Measurements from ENCODE around the gene DDX19B.

- TF ChIP-seq ETS2 (tag; IDR thresholded peaks at IDR 0.05; ENCODE audit: borderline replicate concordance, poor library complexity, severe bottlenecking) (no peak), BRCA1 (IDR thresholded peaks at IDR 0.05) (no peak), BRCA1 (CRISPR knock-in tag; IDR thresholded peaks at IDR 0.05) (no peak), NCOA2 (IDR thresholded peaks at IDR 0.05; ENCODE audit: partially characterized antibody in 2 of 2) (no peak), POLR2A (conservative IDR thresholded peaks at IDR 0.05) (no peak), JUN (IDR thresholded peaks at IDR 0.05; ENCODE audit: borderline replicate concordance, low read depth, low read length) (no peak), JUN (CRISPR knock-in tag; IDR thresholded peaks at IDR 0.05; ENCODE audit: borderline replicate concordance) (no peak), IRF2 (CRISPR knock-in tag; IDR thresholded peaks at IDR 0.05) (no peak), PCBP2 (IDR thresholded peaks at IDR 0.05; ENCODE audit: low read depth, low read length, poor library complexity, severe bottlenecking) (no peak), ZBTB43 (CRISPR knock-in tag; IDR thresholded peaks at IDR 0.05) (no peak), CEBPB (tag; IDR thresholded peaks at IDR 0.05) (no peak), ZNF143 (CRISPR knock-in tag; IDR thresholded peaks at IDR 0.05) (no peak), NFIC (IDR thresholded peaks at IDR 0.05) (no peak), GABPB2 (CRISPR knock-in tag; conservative IDR thresholded peaks at IDR 0.05) (no peak)
Observed at GRCh38 chr16:70331588-70332358, 32.8 kb downstream of the DDX19B start.

Data from K562 (cell line).